ENCODE measurements around the gene OBP2A.

DNA sequence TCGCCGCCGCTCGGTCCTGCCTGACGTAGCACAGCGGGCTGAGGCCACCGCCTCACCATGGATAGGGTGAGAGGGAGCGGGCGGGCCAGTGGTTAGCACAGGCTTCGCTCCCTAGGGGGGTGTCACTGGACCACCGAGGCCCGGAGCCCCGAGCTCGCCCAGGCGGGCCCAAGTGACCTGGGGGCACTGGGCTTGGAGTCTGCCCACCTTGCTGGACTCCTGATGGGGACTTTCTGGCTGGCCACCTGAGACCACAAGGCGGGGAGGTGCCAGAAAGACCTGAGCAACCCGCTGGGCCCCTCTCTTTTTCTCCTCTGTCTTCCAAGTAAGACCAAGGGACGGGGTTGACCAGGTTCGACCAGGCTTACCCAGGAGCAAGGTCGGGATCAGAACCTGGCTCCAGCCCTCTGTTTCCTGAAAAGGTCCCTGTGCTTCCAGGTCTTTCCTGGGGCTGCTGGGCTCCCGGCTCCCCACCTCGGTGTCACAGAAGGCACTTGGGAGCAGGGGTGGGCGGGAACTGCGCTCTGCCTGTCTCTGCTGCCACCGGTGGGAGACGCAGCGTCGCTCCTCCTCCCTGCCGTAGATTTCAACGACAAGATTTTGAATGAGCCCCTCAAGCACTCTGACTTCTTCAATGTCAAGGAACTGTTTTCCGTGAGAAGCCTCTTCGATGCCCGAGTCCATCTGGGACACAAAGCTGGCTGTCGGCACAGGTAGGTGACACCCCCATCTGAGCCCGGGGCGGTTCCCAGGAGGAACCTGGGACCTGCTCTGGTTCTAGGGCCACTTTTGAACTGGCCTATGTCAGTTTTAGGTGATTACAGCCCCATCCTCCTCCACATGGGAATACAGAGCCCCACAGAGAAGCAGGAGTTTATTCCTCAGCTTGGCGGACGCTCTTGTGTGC is 44.4 kb upstream of the OBP2A start:
- TF ChIP-seq EZH2 (IDR thresholded peaks at IDR 0.05; ENCODE audit: borderline replicate concordance, low read depth, low read length, severe bottlenecking) (no peak), MYC (IDR thresholded peaks at IDR 0.05; ENCODE audit: low read depth, low read length) (no peak), FOS (IDR thresholded peaks at IDR 0.05; ENCODE audit: borderline replicate concordance, insufficient read depth, low read length) (no peak), POLR2AphosphoS5 (IDR thresholded peaks at IDR 0.05; ENCODE audit: insufficient read depth, low read depth, low read length) (peak; percentile 25)
- TF ChIP-seq, protein P1, sequence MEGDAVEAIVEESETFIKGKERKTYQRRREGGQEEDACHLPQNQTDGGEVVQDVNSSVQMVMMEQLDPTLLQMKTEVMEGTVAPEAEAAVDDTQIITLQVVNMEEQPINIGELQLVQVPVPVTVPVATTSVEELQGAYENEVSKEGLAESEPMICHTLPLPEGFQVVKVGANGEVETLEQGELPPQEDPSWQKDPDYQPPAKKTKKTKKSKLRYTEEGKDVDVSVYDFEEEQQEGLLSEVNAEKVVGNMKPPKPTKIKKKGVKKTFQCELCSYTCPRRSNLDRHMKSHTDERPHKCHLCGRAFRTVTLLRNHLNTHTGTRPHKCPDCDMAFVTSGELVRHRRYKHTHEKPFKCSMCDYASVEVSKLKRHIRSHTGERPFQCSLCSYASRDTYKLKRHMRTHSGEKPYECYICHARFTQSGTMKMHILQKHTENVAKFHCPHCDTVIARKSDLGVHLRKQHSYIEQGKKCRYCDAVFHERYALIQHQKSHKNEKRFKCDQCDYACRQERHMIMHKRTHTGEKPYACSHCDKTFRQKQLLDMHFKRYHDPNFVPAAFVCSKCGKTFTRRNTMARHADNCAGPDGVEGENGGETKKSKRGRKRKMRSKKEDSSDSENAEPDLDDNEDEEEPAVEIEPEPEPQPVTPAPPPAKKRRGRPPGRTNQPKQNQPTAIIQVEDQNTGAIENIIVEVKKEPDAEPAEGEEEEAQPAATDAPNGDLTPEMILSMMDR (IDR thresholded peaks at IDR 0.05; ENCODE audit: extremely low read depth in 1 of 2, insufficient read depth in 1 of 2, low read depth in 1 of 2, low read length in 2 of 2) = no peak
- TF ChIP-seq, protein P2, sequence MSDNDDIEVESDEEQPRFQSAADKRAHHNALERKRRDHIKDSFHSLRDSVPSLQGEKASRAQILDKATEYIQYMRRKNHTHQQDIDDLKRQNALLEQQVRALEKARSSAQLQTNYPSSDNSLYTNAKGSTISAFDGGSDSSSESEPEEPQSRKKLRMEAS (IDR thresholded peaks at IDR 0.05; ENCODE audit: insufficient read depth, insufficient read length) = no peak
